Upper lobe of left lung (tissue), 4 donors: Measurements from ENCODE around the gene PSMB5.

Experiments used
- CTCF ChIP-seq, 6 experiments: fragments of 450-650 bp in 4 of 6; fragments of 200-600 bp in 2 of 6; sonication (generic) in 2 of 6; IDR thresholded peaks; one replicate each; pipeline ENCODE4 v1.5.1; 2016 to 2019; ENCODE audit warnings: antibody characterized with exemption in 6 of 6
- EP300 ChIP-seq, 4 donors: sonication (generic); formaldehyde crosslinking; IDR thresholded peaks; one replicate each; pipeline ENCODE4 v1.5.1; 2017; ENCODE audit warnings: antibody characterized with exemption in 4 of 4, control low read depth in 2 of 4
- POLR2A ChIP-seq, 4 donors: fragments of 450-650 bp; IDR thresholded peaks; one replicate each; pipeline ENCODE4 v1.5.1; 2016 to 2017; ENCODE audit warnings: antibody characterized with exemption in 4 of 4, mild to moderate bottlenecking in 2 of 4

GRCh38 chr14:22976620-22977433 is 57.9 kb downstream of the PSMB5 start:
- TF ChIP-seq POLR2A (IDR thresholded peaks at IDR 0.05) (peak in 1 of 4 donors; percentile 29), CTCF (IDR thresholded peaks at IDR 0.05) (no peak), EP300 (IDR thresholded peaks at IDR 0.05) (no peak)
